SK-N-SH treated with all-trans-retinoic acid at 6 μM for 48 hours (cell line): Measurements from ENCODE around the gene PLEKHG2.

Experiments
- ATAC-seq: fragments of 200-7000 bp; cut with Tn5 transposase; 3 replicates; pipeline ENCODE4 v1.9.1; 2020; ENCODE audit warnings: mild to moderate bottlenecking, moderate library complexity
- ARNTL ChIP-seq: fragments of 450-650 bp; formaldehyde crosslinking; IDR thresholded peaks from 2 replicates; pipeline ENCODE4 v1.5.0; 2020; ENCODE audit warnings: low read depth, mild to moderate bottlenecking, moderate library complexity, borderline replicate concordance
- BACH2 ChIP-seq: fragments of 250-450 bp; sonication (Bioruptor Pico); IDR thresholded peaks from 2 replicates; pipeline ENCODE4 v1.9.0; 2021; ENCODE audit warnings: mild to moderate bottlenecking, borderline replicate concordance
- ESRRG ChIP-seq: fragments of 250-450 bp; sonication (Bioruptor Pico); IDR thresholded peaks from 2 replicates; pipeline ENCODE4 v1.6.1; 2021; ENCODE audit warnings: mild to moderate bottlenecking
- GLIS3 ChIP-seq: fragments of 250-450 bp; sonication (Bioruptor Pico); IDR thresholded peaks from 2 replicates; pipeline ENCODE4 v1.5.0; 2020; ENCODE audit warnings: mild to moderate bottlenecking, moderate library complexity
- OSR1 ChIP-seq: fragments of 250-450 bp; sonication (Bioruptor Pico); IDR thresholded peaks from 2 replicates; pipeline ENCODE4 v1.8.0; 2022; ENCODE audit warnings: moderate library complexity, mild to moderate bottlenecking, inconsistent platforms
- PPARA ChIP-seq: fragments of 250-450 bp; sonication (Bioruptor Pico); IDR thresholded peaks from 2 replicates; pipeline ENCODE4 v1.5.0; 2020; ENCODE audit warnings: mild to moderate bottlenecking, borderline replicate concordance
- RARB ChIP-seq: fragments of 250-450 bp; sonication (Bioruptor Pico); IDR thresholded peaks from 2 replicates; pipeline ENCODE4 v1.8.0; 2021; ENCODE audit warnings: mild to moderate bottlenecking, moderate library complexity
- SNAI2 ChIP-seq: fragments of 250-450 bp; sonication (Bioruptor Pico); IDR thresholded peaks from 2 replicates; pipeline ENCODE4 v1.5.0; 2020; ENCODE audit warnings: mild to moderate bottlenecking, moderate library complexity
- TCF4 ChIP-seq: fragments of 250-450 bp; sonication (Bioruptor Pico); IDR thresholded peaks from 2 replicates; pipeline ENCODE4 v1.8.0; 2021; ENCODE audit warnings: mild to moderate bottlenecking, moderate library complexity, borderline replicate concordance
- TOX ChIP-seq: fragments of 250-450 bp; sonication (Bioruptor Pico); IDR thresholded peaks from 2 replicates; pipeline ENCODE4 v1.8.0; 2021; ENCODE audit warnings: mild to moderate bottlenecking, moderate library complexity, borderline replicate concordance
- ZFP3 ChIP-seq: fragments of 250-450 bp; sonication (Bioruptor Pico); IDR thresholded peaks from 2 replicates; pipeline ENCODE4 v1.5.0; 2020; ENCODE audit warnings: mild to moderate bottlenecking, moderate library complexity
- ZFP30 ChIP-seq: fragments of 450-650 bp; formaldehyde crosslinking; IDR thresholded peaks from 2 replicates; pipeline ENCODE4 v1.5.0; 2022; ENCODE audit warnings: mild to moderate bottlenecking, moderate library complexity
- ZNF70 ChIP-seq: fragments of 450-650 bp; formaldehyde crosslinking; IDR thresholded peaks from 2 replicates; pipeline ENCODE4 v1.5.0; 2020; ENCODE audit warnings: mild to moderate bottlenecking, moderate library complexity
- TF ChIP-seq, protein P1 (sequence below): fragments of 250-450 bp; sonication (Bioruptor Pico); IDR thresholded peaks from 2 replicates; pipeline ENCODE4 v1.5.0; 2020; ENCODE audit warnings: mild to moderate bottlenecking, moderate library complexity
- TF ChIP-seq, protein P2 (sequence below): fragments of 250-450 bp; sonication (Bioruptor Pico); IDR thresholded peaks from 2 replicates; pipeline ENCODE4 v1.8.0; 2021; ENCODE audit warnings: low read depth, mild to moderate bottlenecking, moderate library complexity, borderline replicate concordance
- TF ChIP-seq, protein P3 (sequence below): fragments of 250-450 bp; sonication (Bioruptor Pico); IDR thresholded peaks from 2 replicates; pipeline ENCODE4 v1.8.0; 2020; ENCODE audit warnings: mild to moderate bottlenecking, moderate library complexity, borderline replicate concordance
- TF ChIP-seq, protein P4 (sequence below): fragments of 250-450 bp; sonication (Bioruptor Pico); IDR thresholded peaks from 2 replicates; pipeline ENCODE4 v1.5.1; 2021; ENCODE audit warnings: mild to moderate bottlenecking, moderate library complexity

The PLEKHG2 gene

DNA sequence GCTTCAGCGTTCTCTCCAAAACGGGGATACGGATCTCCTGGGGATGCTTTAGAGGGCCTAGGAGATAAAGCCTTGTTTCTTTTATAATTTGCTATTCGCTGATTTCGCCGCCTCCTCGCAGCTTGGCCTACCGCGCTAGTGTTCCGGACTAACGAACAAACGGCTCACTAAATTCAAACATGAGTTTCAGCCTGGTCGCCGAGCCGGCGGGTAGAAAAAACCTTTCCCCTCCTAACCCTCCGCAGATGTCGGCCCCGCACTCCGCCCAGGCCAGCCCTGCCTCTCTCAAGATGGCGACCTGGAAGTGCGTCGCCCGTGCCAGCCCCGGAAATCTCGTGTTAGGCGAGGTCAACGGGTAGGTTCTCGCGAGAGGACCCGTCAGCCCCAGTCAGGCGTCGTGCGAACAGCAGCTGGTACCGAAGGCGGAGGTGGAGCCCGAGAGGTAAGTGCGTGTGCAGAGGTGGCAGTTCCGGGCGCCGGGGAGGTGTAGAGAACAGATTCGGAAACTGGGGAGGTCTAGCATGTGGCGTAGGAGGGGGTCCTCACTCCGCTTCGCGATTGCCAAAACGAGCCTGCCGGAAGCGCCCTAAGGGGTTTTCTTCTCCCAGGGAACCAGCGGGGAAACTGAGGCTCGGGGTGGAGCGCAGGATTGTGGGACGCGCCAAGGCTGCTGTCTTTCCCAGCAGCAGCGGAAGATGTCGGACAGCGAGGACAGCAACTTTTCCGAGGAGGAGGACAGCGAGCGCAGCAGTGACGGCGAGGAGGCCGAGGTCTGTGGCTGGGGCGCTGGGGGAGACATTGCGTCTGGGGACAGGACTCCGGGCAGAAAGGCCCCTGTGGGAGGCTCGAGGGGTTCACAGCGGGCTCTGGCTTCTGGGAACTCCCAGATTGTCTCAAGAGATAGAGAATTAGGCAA, 33.0 kb downstream of the PLEKHG2 start, which contains the start of gene SUPT5H:
Gene SUPT5H, plus strand, starts transcription at position 387 of the 916 bp plus-strand sequence. Its CDS starts 309 bp downstream, at position 696.
- peak; percentile 97 for ATAC-seq
- TF ChIP-seq TCF4 (CRISPR knock-in tag) (no peak), ZFP30 (CRISPR knock-in tag) (no peak), ARNTL (CRISPR knock-in tag) (no peak), ZFP3 (CRISPR knock-in tag) (no peak), PPARA (CRISPR knock-in tag) (no peak), TOX (no peak), ESRRG (CRISPR knock-in tag) (no peak)
- TF ChIP-seq, protein P1, sequence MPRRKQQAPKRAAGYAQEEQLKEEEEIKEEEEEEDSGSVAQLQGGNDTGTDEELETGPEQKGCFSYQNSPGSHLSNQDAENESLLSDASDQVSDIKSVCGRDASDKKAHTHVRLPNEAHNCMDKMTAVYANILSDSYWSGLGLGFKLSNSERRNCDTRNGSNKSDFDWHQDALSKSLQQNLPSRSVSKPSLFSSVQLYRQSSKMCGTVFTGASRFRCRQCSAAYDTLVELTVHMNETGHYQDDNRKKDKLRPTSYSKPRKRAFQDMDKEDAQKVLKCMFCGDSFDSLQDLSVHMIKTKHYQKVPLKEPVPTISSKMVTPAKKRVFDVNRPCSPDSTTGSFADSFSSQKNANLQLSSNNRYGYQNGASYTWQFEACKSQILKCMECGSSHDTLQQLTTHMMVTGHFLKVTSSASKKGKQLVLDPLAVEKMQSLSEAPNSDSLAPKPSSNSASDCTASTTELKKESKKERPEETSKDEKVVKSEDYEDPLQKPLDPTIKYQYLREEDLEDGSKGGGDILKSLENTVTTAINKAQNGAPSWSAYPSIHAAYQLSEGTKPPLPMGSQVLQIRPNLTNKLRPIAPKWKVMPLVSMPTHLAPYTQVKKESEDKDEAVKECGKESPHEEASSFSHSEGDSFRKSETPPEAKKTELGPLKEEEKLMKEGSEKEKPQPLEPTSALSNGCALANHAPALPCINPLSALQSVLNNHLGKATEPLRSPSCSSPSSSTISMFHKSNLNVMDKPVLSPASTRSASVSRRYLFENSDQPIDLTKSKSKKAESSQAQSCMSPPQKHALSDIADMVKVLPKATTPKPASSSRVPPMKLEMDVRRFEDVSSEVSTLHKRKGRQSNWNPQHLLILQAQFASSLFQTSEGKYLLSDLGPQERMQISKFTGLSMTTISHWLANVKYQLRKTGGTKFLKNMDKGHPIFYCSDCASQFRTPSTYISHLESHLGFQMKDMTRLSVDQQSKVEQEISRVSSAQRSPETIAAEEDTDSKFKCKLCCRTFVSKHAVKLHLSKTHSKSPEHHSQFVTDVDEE, result no peak
- TF ChIP-seq, protein P2, sequence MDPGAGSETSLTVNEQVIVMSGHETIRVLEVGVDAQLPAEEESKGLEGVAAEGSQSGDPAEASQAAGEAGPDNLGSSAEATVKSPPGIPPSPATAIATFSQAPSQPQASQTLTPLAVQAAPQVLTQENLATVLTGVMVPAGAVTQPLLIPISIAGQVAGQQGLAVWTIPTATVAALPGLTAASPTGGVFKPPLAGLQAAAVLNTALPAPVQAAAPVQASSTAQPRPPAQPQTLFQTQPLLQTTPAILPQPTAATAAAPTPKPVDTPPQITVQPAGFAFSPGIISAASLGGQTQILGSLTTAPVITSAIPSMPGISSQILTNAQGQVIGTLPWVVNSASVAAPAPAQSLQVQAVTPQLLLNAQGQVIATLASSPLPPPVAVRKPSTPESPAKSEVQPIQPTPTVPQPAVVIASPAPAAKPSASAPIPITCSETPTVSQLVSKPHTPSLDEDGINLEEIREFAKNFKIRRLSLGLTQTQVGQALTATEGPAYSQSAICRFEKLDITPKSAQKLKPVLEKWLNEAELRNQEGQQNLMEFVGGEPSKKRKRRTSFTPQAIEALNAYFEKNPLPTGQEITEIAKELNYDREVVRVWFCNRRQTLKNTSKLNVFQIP (CRISPR knock-in tag), result no peak

DNA sequence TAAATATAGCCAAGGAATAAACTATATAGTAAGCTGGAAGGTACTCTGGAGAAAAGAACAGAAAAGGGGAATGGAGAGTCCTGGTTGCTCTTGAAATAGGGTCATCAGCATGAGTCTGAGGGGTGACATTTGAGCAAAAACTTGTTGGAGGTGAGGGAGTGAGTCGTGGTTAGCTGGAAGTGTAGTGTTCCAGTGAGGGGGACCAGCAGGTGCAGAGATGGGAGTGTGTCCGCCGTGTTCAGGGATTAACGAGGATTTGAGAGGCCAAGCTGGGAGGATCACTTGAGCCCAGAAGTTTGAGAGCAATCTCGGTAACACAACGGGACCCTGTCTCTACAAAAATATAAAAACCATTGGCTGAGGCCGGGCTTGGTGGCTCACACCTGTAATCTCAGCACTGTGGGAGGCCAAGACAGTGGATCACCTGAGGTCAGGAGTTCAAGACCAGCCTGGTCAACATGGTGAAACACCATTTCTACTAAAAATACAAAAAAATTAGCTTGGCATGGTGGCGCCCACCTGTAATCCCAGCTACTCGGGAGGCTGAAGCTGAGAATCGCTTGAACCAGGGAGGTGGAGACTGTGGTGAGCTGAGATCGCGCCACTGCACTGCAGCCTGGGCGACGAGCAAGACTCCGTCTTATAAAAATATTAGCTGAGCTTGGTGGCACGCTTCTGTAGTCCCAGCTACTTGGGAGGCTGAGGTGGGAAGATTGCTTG, 34.1 kb downstream of the PLEKHG2 start:
- no peak for ATAC-seq
- TF ChIP-seq ZNF70 (CRISPR knock-in tag) (no peak), ZFP30 (CRISPR knock-in tag) (no peak), OSR1 (CRISPR knock-in tag) (no peak), BACH2 (CRISPR knock-in tag) (no peak), SNAI2 (CRISPR knock-in tag) (no peak)
- TF ChIP-seq, protein P3, sequence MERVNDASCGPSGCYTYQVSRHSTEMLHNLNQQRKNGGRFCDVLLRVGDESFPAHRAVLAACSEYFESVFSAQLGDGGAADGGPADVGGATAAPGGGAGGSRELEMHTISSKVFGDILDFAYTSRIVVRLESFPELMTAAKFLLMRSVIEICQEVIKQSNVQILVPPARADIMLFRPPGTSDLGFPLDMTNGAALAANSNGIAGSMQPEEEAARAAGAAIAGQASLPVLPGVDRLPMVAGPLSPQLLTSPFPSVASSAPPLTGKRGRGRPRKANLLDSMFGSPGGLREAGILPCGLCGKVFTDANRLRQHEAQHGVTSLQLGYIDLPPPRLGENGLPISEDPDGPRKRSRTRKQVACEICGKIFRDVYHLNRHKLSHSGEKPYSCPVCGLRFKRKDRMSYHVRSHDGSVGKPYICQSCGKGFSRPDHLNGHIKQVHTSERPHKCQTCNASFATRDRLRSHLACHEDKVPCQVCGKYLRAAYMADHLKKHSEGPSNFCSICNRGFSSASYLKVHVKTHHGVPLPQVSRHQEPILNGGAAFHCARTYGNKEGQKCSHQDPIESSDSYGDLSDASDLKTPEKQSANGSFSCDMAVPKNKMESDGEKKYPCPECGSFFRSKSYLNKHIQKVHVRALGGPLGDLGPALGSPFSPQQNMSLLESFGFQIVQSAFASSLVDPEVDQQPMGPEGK (CRISPR knock-in tag), result no peak
- TF ChIP-seq, protein P4, sequence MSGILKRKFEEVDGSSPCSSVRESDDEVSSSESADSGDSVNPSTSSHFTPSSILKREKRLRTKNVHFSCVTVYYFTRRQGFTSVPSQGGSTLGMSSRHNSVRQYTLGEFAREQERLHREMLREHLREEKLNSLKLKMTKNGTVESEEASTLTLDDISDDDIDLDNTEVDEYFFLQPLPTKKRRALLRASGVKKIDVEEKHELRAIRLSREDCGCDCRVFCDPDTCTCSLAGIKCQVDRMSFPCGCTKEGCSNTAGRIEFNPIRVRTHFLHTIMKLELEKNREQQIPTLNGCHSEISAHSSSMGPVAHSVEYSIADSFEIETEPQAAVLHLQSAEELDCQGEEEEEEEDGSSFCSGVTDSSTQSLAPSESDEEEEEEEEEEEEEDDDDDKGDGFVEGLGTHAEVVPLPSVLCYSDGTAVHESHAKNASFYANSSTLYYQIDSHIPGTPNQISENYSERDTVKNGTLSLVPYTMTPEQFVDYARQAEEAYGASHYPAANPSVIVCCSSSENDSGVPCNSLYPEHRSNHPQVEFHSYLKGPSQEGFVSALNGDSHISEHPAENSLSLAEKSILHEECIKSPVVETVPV, result no peak

DNA sequence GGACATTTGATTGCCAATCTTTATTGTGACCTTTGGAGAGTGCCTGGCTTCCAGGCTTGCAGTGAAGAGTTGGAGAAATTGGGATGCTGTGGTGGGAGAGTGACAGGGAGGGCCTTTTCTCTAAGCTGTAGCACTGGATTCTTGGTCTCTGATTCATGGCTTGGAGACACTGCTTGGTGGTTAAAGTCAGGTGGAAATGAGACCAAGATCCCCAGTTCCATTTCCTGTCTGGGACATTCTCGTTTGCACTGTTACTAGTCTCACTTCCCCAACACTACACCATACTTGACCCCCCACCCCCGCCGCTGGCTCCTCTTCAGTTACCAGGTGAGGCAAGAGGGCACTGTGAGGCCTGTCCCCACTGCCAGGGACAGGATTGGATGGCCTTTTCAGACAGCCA, 35.8 kb downstream of the PLEKHG2 start:
- no peak for TF ChIP-seq TCF4 (CRISPR knock-in tag)
- TF ChIP-seq ESRRG (CRISPR knock-in tag), result no peak
- TF ChIP-seq GLIS3 (CRISPR knock-in tag), result no peak
- TF ChIP-seq OSR1 (CRISPR knock-in tag), result no peak
- TF ChIP-seq, protein P3 (CRISPR knock-in tag), result no peak
- TF ChIP-seq, protein P1, result no peak
- TF ChIP-seq RARB (CRISPR knock-in tag), result no peak
- TF ChIP-seq, protein P4, result no peak
- ATAC-seq, result no peak
